ENCODE data around the gene CKS1B.

The CKS1B gene

DNA sequence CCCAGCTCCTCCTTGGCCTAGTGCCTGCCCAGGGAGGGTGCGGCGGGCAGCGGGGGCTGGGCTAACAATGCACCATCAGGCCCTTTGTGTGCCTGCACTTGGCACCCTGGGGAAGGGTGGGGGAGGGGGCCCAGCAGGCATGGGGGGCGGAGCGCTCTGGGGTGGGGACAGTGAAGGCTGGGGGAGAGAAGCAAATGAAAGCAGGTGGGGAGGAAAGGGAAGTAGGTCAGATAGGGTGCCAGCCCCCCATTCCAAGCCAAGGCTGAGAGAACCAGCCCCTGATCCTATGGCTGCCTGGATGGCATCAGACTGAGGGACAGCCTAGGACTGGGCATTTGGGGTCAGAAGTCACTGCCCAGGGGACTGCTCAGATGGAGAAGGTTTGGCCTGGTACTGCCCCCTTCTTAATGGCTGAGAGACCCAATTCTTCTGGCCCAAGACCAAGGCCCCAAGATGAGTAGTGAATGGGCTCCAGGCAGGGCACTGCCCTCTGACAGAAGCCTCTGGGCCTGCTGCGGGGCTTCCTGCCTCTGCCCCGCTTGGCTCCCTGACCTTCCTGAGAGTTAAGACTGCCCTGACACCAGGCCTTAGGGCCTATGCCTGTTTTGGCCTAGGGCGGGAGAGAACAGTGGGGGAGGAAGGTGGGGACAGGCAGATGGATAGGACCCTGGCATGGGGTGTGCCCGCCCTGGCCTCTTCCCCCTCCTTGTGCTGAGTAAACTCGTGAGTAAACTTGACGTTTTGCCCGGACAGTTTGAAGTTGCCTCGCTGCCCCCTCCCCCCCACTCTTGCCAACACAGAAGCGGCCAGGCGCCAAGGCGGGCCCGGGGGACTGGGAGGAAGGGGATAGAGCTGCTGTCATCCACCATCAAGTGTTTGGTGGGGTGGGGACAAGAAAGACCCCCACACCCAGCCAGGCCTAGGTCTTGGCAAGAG lies 30.9 kb downstream of the CKS1B start:
- Mint-ChIP-seq H3K27ac (peak overlapping the region; percentile 96), H3K4me1 (ENCODE audit: low read depth) (peaks cover 41% of the 10 kb centered on the region), H3K36me3 (ENCODE audit: low read depth) (peaks cover 15% of the 10 kb centered on the region), H3K27me3 (ENCODE audit: low read depth) (no peaks in the 10 kb centered on the region), H3K9me3 (no peaks in the 10 kb centered on the region), H3K4me3 (peak overlapping the region; percentile 88)

DNA sequence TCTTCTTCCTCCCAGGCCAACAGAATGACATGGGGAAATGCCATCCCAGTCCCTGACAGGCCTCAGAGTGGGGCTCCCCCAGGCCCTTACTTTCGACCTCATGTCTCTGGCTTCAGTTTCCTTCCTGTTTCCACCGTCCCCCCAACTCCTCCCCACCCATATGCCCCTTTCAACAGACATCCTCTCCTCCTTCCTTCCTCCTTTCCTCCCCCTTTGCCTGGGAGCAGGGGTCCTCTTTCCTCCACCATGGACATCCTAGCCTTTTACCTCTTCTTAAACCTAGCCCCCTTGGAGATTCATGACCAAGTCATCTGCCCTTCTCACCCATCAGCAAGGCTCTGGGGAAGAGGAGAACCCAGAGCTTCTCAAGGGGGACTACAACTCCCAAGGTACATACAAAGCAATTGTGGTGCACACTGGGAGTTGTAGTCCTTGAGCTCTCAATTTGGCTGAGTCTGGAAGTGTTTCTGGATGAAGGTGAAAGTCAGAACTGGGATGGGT lies 32.2 kb downstream of the CKS1B start:
- Mint-ChIP-seq H3K4me3 (peak overlapping the region; percentile 81), H3K9me3 (no peaks in the 10 kb centered on the region), H3K36me3 (ENCODE audit: low read depth) (peaks cover 19% of the 10 kb centered on the region), H3K27ac (peak overlapping the region; percentile 96), H3K4me1 (ENCODE audit: low read depth) (peaks cover 48% of the 10 kb centered on the region), H3K27me3 (ENCODE audit: low read depth) (no peaks in the 10 kb centered on the region)

DNA sequence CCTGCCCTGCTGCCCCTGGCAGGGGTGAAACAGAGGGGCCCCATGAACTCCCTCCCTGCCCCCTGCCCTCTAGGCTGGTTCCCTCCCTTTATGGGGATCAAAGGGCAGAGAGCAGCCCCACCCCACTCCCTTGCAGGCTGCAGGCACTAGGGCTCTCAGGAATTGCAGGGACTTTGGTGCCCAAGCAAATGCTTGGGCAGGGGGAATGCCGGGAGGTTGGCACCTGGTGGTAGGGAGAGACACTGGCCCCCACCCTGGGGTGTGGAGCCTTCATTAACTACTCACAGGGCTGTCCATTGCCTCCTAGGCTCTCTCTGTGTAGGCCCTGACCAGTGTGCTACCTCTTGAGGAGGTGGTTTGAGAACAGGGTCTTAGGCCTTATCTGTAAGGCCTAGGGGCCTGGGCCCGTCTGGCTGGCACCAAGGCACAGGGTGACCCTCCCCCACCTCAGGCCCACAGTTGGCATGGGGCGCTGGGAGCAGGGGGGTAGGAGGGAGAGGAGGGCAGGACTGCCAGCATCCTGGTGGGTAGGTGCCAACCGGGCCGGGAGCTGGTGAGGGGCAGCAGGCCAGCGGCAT lies 32.9 kb downstream of the CKS1B start:
- peaks cover 19% of the 10 kb centered on the region for H3K36me3 Mint-ChIP-seq (ENCODE audit: low read depth)
- peak overlapping the region; percentile 96 for H3K27ac Mint-ChIP-seq
- H3K4me1 Mint-ChIP-seq (ENCODE audit: low read depth): peaks cover 52% of the 10 kb centered on the region
- no peaks in the 10 kb centered on the region for H3K9me3 Mint-ChIP-seq
- H3K27me3 Mint-ChIP-seq (ENCODE audit: low read depth): no peaks in the 10 kb centered on the region
- peak overlapping the region; percentile 81 for H3K4me3 Mint-ChIP-seq

DNA sequence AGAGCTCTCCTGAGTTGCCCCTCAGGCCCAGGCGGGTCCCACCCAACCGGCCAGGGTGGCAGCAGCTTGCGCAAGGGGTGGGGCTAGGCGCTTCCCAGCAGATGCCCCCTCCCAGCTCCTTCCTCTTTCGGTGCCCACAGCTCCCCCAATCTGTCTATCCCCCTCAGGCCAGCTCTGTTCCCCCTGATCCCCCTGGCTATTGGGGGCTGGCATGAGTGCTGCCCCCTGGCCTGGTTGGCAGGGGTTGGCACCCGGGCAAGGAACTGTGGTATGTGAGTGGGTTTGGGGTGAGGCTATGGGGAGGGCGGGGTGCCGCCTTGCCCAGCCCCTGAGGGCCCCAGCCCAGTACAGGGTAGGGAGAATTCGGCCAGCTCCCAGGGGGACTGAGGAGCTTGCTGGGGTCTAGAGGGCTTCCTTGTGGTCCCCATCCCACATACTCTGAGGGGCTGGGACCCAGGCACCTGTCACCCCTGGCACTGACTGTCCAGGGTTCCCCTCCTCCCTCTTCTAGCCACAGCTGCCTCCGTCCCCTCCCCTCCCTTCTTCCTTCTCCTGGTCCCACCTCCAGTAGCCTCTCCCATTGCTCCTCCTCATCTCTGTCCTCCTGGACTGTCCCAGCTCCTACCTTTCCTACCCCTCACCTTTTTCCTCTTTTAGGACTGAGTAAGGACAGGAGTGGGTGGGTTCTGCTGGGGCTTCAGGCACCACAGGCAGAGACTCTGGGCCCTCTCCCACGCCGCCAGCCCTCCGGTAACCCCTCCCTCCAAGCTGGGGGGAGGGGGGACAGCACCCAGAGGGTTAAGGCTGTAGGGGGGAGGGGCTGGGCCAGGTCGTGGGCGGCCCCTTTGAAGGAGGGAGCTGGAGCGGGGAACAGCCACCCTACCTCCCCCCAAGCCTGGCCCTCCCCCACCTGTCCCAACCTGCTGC lies 33.8 kb downstream of the CKS1B start:
- Mint-ChIP-seq H3K9me3 (no peaks in the 10 kb centered on the region), H3K27ac (peak overlapping the region; percentile 97), H3K4me1 (ENCODE audit: low read depth) (peaks cover 61% of the 10 kb centered on the region), H3K4me3 (peak overlapping the region; percentile 98), H3K27me3 (ENCODE audit: low read depth) (no peaks in the 10 kb centered on the region), H3K36me3 (ENCODE audit: low read depth) (peaks cover 25% of the 10 kb centered on the region)

DNA sequence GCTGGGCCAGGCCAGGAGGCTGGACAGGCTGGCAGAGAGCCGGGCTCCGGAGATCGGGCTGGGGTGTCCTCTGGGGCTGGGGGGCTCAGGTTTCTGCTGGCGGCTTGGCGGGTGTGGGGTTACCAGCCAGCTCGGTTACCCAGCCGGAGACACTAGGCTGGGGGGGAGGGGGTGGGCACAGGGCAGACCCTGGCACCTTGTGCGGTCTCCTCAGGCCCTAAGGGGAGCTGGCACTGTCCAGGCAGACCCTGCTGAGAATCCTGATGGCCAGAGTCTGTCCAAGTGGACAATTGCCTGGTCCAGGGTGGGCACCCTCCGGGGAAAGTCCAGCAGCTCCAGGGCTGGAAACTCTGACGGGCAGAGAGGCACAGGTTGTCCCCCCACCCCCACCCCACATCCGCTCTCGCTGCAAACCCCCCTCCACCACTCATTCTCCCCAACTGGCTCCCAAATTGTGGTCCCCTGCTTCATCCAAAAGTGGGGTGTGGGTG lies 34.8 kb downstream of the CKS1B start:
- Mint-ChIP-seq H3K4me3 (peak overlapping the region; percentile 98), H3K27ac (peak overlapping the region; percentile 97), H3K36me3 (ENCODE audit: low read depth) (peaks cover 29% of the 10 kb centered on the region), H3K27me3 (ENCODE audit: low read depth) (no peaks in the 10 kb centered on the region), H3K4me1 (ENCODE audit: low read depth) (peaks cover 64% of the 10 kb centered on the region), H3K9me3 (no peaks in the 10 kb centered on the region)

DNA sequence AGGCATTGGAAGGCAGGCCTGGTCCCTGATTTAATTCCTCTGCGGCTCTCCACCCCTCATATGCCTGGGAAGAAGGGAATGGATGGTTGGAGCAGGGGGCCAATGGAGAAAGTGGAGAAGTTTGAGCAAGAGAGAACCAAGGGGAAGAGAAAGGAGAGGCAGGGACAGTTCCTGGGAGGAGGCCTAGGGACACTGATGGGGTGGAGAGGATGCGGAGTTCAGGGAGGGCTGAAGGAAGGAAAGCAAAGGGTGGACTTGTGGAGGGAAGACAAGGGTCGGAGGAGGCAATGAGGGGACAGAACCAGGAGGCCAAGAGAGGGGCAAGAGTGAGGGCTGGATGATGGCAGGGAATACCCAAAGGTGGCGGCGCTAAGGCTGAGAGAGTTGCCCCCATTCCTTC lies 35.3 kb downstream of the CKS1B start:
- Mint-ChIP-seq H3K27ac (peak overlapping the region; percentile 97), H3K4me3 (peak overlapping the region; percentile 98), H3K36me3 (ENCODE audit: low read depth) (peaks cover 31% of the 10 kb centered on the region), H3K4me1 (ENCODE audit: low read depth) (peaks cover 62% of the 10 kb centered on the region), H3K27me3 (ENCODE audit: low read depth) (no peaks in the 10 kb centered on the region), H3K9me3 (no peaks in the 10 kb centered on the region)

DNA sequence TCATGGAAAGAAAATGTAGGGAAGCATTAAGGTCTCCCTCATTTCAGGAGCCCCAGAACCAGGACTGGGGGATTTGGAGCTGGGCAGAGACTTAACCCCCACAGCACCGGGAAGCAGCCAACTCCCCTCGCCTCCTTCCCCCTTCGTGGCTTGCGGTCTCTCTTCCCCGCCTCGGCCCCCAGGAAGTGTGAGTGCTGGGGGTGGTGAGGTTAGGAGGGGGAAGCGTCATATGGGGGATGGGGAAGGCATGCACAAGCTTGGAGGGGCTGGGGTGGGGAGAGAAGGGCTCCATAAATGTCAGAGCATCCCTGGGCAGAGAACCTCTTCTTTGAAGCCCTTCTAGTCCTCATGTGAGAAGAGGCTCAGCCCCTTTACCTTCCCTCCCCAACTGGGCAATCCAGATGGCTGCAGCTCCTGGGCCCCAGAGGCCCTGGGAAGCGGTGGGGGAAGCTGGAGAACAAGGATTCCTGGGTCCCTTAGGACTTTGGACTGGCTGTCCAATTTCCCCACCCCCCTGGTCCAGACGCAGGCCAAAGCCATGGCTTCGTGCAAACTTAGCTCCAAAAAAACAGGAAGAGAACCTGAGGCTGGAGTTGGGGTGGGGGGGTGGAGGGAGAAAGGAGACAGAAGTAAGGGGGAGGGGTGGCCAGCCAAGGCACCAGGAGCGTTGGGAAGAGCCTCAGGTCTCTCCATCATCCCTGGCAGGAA lies 35.9 kb downstream of the CKS1B start:
- H3K27ac Mint-ChIP-seq: peak overlapping the region; percentile 97
- H3K4me3 Mint-ChIP-seq: peak overlapping the region; percentile 98
- no peaks in the 10 kb centered on the region for H3K9me3 Mint-ChIP-seq
- H3K36me3 Mint-ChIP-seq (ENCODE audit: low read depth): peaks cover 31% of the 10 kb centered on the region
- H3K27me3 Mint-ChIP-seq (ENCODE audit: low read depth): no peaks in the 10 kb centered on the region
- peaks cover 59% of the 10 kb centered on the region for H3K4me1 Mint-ChIP-seq (ENCODE audit: low read depth)

DNA sequence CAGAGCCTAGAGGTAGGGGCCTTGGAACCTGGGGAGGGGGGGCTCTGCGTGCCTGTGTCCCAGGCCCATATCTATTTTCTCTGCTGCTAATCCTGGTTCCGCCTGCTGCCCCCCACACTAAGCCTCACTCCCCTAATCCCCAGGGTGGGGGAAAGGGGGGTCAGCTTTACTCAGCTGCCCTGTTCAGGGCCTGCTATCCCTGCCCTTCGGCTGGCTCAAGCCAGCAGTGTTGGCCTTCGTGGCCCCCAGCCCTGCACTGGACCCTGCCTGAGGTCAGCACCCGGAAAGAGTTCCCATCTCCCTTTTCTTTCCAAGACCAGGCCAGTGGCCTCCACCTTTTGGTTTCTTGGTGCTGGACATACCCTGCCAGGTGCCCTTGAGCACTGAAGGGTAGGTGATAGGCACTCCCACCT lies 36.5 kb downstream of the CKS1B start:
- H3K27ac Mint-ChIP-seq: peak overlapping the region; percentile 80
- H3K4me1 Mint-ChIP-seq (ENCODE audit: low read depth): peaks cover 59% of the 10 kb centered on the region
- no peaks in the 10 kb centered on the region for H3K9me3 Mint-ChIP-seq
- H3K36me3 Mint-ChIP-seq (ENCODE audit: low read depth): peaks cover 37% of the 10 kb centered on the region
- no peaks in the 10 kb centered on the region for H3K27me3 Mint-ChIP-seq (ENCODE audit: low read depth)
- peak overlapping the region; percentile 98 for H3K4me3 Mint-ChIP-seq

DNA sequence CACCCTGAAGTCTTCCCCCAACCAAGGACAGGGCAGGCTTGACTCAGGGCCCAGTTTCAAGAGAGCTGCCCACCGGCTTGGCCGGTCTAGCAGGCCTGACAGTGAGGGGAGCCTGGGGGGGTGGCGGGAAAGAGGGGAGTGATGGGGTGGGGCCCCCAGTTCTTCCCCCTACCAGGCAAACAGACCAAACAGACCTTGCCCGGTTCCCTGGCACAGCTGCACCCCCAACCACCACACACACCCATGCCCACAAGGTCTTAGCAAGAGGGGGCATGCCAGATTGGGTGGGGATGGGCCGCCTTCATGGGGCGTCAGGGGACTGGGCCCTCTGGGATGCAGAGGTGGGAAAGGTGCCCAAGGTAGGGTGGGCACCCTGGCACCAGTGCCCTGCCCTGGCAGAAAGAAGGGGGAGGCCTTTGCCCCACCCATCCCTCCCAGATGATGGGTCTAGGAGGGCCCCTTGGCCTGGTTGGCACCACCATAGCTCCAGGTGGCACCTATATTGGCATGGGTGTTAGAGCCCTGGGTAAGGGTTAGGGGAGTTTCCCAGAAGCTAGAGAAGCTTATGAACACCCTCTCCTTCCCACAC lies 37.0 kb downstream of the CKS1B start:
- Mint-ChIP-seq H3K9me3 (no peaks in the 10 kb centered on the region), H3K27me3 (ENCODE audit: low read depth) (no peaks in the 10 kb centered on the region), H3K4me3 (peak overlapping the region; percentile 98), H3K4me1 (ENCODE audit: low read depth) (peaks cover 59% of the 10 kb centered on the region), H3K27ac (peak overlapping the region; percentile 88), H3K36me3 (ENCODE audit: low read depth) (peaks cover 42% of the 10 kb centered on the region)

DNA sequence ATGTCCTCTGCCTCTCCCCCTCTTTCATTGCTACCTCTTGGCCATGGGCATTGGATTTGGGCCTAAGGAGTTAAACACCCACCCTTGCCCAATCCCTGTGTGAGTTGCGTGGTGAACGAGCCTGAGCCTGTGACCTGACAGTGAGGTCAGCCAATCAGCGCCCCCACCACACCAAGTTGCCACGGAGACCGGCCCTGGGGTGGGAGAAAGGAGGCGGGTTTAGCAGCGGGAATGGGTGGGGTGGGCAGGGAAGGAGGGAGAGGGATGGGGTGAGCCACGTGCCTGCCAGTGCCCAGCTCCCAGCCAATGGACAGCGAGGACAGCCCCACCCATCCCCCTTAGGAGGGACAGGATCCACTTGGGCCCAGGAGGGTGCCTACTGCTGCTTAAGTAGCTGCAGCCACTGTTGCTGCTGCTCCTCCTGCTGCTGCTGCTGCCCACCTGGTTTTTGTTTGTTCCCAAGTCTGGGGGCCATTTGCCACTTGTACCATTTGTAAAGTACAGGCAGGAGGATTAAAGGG lies 37.6 kb downstream of the CKS1B start:
- H3K27me3 Mint-ChIP-seq (ENCODE audit: low read depth): no peaks in the 10 kb centered on the region
- H3K4me1 Mint-ChIP-seq (ENCODE audit: low read depth): peaks cover 60% of the 10 kb centered on the region
- H3K27ac Mint-ChIP-seq: peak overlapping the region; percentile 88
- no peaks in the 10 kb centered on the region for H3K9me3 Mint-ChIP-seq
- H3K4me3 Mint-ChIP-seq: peak overlapping the region; percentile 84
- H3K36me3 Mint-ChIP-seq (ENCODE audit: low read depth): peaks cover 43% of the 10 kb centered on the region

DNA sequence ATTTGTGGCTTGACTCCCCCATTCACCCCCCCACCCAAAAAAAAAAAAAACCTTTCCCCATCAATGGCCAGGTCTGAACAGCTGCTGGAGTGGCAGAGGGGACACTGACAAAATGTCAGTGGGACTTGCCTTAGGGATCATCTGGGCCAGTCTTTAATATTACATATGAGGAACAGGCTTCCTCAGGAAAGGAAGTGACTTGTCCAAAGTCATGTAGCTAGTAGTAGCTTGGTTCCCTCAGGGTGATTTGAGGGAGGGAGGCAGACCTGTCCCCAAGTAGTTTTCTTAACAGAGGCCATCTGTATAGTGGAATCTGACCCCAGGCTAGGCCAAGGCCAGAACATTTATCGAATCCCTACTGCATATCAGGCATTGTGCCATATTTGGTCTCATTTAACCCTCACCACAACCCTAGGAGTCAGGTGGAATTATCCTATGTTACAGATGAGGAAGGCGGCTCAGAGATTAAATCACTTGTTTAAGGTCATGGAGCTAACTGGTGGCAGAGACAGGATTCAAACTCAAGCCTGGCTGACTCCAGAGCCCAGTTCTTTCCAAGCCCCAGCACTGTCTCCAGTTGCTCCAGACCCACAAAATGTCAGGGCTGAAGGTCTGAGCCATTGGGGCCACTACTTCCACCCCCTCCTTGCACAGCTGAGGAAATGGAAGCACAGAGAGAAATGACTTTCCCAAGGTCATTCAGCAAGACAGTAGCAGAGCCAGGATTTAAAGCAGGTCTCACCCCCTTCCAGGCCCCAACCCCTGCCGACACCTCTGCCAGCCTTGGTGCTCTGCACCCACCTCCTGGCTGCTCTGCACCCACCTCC lies 38.5 kb downstream of the CKS1B start:
- Mint-ChIP-seq H3K27ac (peak overlapping the region; percentile 88), H3K4me3 (peak overlapping the region; percentile 84), H3K4me1 (ENCODE audit: low read depth) (peaks cover 64% of the 10 kb centered on the region), H3K9me3 (no peaks in the 10 kb centered on the region), H3K27me3 (ENCODE audit: low read depth) (no peaks in the 10 kb centered on the region), H3K36me3 (ENCODE audit: low read depth) (peaks cover 43% of the 10 kb centered on the region)

DNA sequence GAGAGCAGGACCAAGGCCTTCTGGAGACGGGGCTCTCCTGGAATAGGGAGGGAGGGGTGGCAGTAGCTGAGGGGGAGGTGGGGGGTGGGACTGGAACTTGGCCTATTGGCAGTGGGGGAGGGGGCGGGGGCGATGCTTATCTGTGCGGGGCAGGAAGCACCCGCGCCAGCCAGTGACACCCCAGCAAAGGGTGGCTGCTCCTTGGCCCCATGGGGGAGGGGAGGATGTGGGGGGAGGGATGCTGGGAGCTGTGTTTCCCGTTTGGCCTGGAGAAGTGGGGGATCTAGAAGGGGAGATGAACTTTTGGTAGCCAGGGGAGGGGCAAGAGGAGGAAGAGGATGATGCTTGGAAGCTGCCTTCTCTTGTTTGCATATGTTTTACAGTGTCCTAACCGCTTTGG lies 39.2 kb downstream of the CKS1B start:
- Mint-ChIP-seq H3K9me3 (no peaks in the 10 kb centered on the region), H3K4me3 (peak overlapping the region; percentile 84), H3K27me3 (ENCODE audit: low read depth) (no peaks in the 10 kb centered on the region), H3K4me1 (ENCODE audit: low read depth) (peaks cover 61% of the 10 kb centered on the region), H3K27ac (peak overlapping the region; percentile 88), H3K36me3 (ENCODE audit: low read depth) (peaks cover 45% of the 10 kb centered on the region)
